Body of pancreas (tissue), 4 donors: ENCODE measurements around the gene LST1.

Experiments used
- POLR2A ChIP-seq, 3 donors: fragments of 450-650 bp; IDR thresholded peaks; one replicate each; pipeline ENCODE4 v1.6.1; 2016; ENCODE audit warnings: antibody characterized with exemption in 3 of 3, mild to moderate bottlenecking in 2 of 3
- TF ChIP-seq, protein P1 (sequence below), 7 experiments: fragments of 450-650 bp in 4 of 7; fragments of 200-600 bp in 3 of 7; sonication (generic) in 3 of 7; IDR thresholded peaks; one replicate each; pipeline ENCODE4 v1.5.1; 2016 to 2019; ENCODE audit warnings: antibody characterized with exemption in 7 of 7

DNA sequence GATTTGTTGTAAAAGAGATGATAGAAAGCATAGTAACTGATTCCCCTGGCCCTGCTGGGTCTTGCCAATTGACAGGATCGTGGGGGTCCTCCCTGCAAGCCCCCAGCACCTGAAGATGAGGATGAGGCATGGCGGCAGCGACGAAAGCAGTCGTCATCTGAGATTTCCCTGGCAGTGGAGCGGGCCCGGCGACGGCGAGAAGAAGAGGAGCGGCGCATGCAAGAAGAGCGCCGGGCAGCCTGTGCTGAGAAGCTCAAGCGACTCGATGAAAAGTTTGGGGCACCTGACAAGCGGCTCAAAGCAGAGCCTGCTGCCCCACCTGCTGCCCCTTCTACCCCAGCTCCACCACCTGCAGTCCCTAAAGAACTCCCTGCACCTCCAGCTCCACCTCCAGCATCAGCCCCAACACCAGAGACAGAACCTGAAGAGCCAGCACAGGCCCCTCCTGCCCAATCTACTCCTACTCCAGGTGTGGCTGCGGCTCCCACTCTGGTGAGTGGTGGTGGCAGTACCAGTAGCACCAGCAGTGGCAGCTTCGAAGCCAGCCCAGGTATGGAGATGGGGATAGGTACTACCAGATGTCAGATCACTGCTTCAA lies 41.7 kb downstream of the LST1 start:
- TF ChIP-seq, protein P1, sequence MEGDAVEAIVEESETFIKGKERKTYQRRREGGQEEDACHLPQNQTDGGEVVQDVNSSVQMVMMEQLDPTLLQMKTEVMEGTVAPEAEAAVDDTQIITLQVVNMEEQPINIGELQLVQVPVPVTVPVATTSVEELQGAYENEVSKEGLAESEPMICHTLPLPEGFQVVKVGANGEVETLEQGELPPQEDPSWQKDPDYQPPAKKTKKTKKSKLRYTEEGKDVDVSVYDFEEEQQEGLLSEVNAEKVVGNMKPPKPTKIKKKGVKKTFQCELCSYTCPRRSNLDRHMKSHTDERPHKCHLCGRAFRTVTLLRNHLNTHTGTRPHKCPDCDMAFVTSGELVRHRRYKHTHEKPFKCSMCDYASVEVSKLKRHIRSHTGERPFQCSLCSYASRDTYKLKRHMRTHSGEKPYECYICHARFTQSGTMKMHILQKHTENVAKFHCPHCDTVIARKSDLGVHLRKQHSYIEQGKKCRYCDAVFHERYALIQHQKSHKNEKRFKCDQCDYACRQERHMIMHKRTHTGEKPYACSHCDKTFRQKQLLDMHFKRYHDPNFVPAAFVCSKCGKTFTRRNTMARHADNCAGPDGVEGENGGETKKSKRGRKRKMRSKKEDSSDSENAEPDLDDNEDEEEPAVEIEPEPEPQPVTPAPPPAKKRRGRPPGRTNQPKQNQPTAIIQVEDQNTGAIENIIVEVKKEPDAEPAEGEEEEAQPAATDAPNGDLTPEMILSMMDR (IDR thresholded peaks at IDR 0.05): no peak
- TF ChIP-seq POLR2A (IDR thresholded peaks at IDR 0.05): no peak
